ENCODE results near the gene KRTAP5-1. TPM values are rescaled to one million over a fixed set of nuclear protein-coding genes. Genes with fewer than 3 reads are reported as not detected.

KRTAP5-1 gene
- total RNA-seq (2022; extraction: Qiagen RNA extraction) = not detected in 5 replicates

DNA sequence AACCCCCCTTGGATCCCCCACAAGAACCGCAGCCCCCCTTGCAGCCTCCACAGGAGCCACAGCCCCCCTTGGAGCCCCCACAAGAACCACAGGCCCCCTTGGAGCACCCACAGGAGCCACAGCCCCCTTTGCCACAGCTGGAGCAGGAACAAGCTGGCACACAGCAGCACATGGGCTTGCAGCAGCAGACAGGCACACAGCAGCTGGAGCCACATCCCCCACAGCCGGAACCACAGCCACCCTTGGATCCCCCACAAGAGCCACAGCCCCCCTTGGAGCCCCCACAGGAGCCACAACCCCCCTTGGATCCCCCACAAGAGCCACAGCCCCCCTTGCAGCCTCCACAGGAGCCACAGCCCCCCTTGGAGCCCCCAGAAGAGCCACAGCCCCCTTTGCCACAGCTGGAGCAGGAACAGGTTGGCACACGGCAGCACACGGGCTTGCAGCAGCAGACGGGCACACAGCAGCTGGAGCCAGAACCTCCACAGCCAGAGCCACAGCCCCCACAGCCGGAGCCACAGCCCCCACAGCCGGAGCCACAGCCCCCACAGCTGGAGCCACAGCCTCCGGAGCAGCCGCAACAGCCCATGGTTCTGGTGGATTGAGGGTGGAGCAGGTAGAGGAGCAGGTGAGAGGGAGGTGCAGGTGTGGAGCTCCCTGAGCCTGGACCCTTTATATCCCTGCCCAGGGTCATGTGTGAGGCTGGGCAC, at the start of gene KRTAP5-1:
KRTAP5-1 (minus strand) TSS at position 623 of the 710 bp plus-strand sequence; CDS start at position 589, 34 bp downstream.

DNA sequence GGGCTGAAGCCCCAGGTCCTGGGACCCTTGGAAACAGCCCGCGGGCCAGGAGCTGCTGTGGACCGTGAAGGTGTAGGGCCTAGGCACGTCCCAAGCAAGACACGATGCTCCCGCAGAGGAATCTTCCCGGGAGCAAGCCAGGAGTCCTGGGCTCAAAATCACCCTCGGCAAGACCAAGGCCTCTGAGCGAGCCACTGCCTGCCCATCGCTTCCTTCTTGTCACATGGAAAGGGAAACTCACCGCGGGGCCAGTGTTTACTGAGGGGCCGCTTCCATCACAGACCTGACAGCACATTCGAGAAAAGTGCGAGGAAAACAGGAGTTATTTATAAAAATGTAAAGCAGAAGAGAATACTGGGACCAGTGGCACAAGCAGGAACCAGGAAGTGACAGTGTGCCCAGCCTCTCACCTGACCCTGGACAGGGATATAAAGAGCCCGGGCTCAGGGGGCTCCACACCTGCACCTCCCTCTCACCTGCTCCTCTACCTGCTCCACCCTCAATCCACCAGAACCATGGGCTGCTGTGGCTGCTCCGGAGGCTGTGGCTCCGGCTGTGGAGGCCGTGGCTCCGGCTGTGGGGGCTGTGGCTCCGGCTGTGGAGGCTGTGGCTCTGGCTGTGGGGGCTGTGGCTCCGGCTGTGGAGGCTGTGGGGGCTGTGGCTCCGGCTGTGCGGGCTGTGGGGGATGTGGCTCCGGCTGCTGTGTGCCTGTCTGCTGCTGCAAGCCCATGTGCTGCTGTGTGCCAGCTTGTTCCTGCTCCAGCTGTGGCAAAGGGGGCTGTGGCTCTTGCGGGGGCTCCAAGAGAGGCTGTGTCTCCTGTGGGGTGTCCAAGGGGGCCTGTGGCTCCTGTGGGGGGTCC, 44.5 kb upstream of the KRTAP5-1 start, which contains the start of gene KRTAP5-5:
KRTAP5-5 (plus strand) TSS at position 450 of the 860 bp plus-strand sequence; CDS start at position 516, 66 bp downstream.

GRCh38 chr11:1622086-1622485, 37.0 kb upstream of the KRTAP5-1 start, which contains the start of gene KRTAP5-4:
KRTAP5-4 (minus strand) TSS chr11:1622138; CDS start chr11:1622093, 45 bp downstream.

DNA sequence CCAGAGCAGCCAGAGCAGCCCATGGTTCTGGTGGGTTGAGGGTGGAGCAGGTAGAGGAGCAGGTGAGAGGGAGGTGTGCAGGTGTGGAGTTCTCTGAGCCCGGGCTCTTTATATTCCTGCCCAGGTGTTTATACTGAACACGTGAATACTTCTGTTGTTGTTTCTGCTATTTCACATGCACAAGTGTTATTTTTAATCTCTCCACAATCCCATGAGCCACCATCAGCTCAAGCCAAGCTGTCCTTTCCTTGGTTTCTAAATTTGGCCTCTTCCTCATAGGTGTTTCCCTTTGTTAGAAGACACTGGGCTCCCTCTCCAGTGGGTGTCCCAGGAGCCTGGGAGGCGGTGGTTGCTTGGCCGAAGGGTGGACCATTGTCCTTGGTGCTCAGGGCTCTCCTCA, 23.3 kb upstream of the KRTAP5-1 start, which contains the start of gene KRTAP5-3:
KRTAP5-3 (minus strand) TSS at position 101 of the 400 bp plus-strand sequence; CDS start at position 23, 78 bp downstream.

GRCh38 chr11:1597994-1598380, 12.9 kb upstream of the KRTAP5-1 start, which contains the start of gene KRTAP5-2:
KRTAP5-2 (minus strand) TSS chr11:1598294; CDS start chr11:1598250, 44 bp downstream.

GRCh38 chr11:1572197-1573076, 12.6 kb downstream of the KRTAP5-1 start, which contains the start of gene DUSP8:
DUSP8 (minus strand) TSS chr11:1572271; CDS start chr11:1565826, 6,445 bp downstream.

Other genes with a start within 250 kb of the KRTAP5-1 start
- 4.9 to 6.6 TPM (median 6.4 TPM) in 5 replicates for gene BRSK2, start 195.3 kb downstream of the KRTAP5-1 start, total RNA-seq (2022; extraction: Qiagen RNA extraction)
- gene MOB2, start 98.5 kb downstream of the KRTAP5-1 start, total RNA-seq (2022; extraction: Qiagen RNA extraction) = 40.9 to 45.2 TPM (median 43.7 TPM) in 5 replicates
- 0.74 to 1.5 TPM (median 1.2 TPM) in 5 replicates for gene DUSP8, start 13.0 kb downstream of the KRTAP5-1 start, total RNA-seq (2022; extraction: Qiagen RNA extraction)
- gene KRTAP5-2, start 13.0 kb upstream of the KRTAP5-1 start, total RNA-seq (2022; extraction: Qiagen RNA extraction) = not detected in 5 replicates
- not detected in 5 replicates for gene KRTAP5-3, start 23.2 kb upstream of the KRTAP5-1 start, total RNA-seq (2022; extraction: Qiagen RNA extraction)
- not detected in 5 replicates for gene KRTAP5-4, start 36.9 kb upstream of the KRTAP5-1 start, total RNA-seq (2022; extraction: Qiagen RNA extraction)
- not detected in 5 replicates for gene KRTAP5-5, start 44.5 kb upstream of the KRTAP5-1 start, total RNA-seq (2022; extraction: Qiagen RNA extraction)
- not detected in 5 replicates for gene KRTAP5-6, start 111.9 kb upstream of the KRTAP5-1 start, total RNA-seq (2022; extraction: Qiagen RNA extraction)
- gene IFITM10, start 165.3 kb upstream of the KRTAP5-1 start, total RNA-seq (2022; extraction: Qiagen RNA extraction) = 1.1 to 2.3 TPM (median 1.2 TPM) in 5 replicates
- gene CTSD, start 178.6 kb upstream of the KRTAP5-1 start, total RNA-seq (2022; extraction: Qiagen RNA extraction) = 403 to 567 TPM (median 491 TPM) in 5 replicates
- 0.32 to 0.90 TPM (median 0.46 TPM) in 5 replicates for gene SYT8, start 249.7 kb upstream of the KRTAP5-1 start, total RNA-seq (2022; extraction: Qiagen RNA extraction)